HEK293 (cell line): ENCODE results near the gene IL13.

Source experiments
- CTCF ChIA-PET: fragments of 350-600 bp; formaldehyde crosslinking; extraction: SDS; loops from one replicate; lab custom pipeline; 2021; ENCODE audit warnings: antibody characterized with exemption; lab: Yijun Ruan, JAX
- POLR2A ChIA-PET: fragments of 300-600 bp; formaldehyde crosslinking; extraction: SDS; loops from one replicate; lab custom pipeline; 2020; ENCODE audit warnings: antibody characterized with exemption, inconsistent platforms; lab: Yijun Ruan, JAX
- H3K27ac ChIP-seq: fragments of 200-500 bp; sonication (Bioruptor generic); 2 replicates; pipeline ENCODE4 v1.5.1; 2014; ENCODE audit warnings: low read depth, low read length, control low read depth, inconsistent platforms; ENCODE audit errors: extremely low read depth
- H3K36me3 ChIP-seq, 2 experiments: fragments of 200-500 bp in 1 of 2; sonication (Bioruptor generic) in 1 of 2; 1 replicate in 1 of 2; 2 replicates in 1 of 2; pipeline ENCODE4 v1.5.1; 2014 to 2017; ENCODE audit warnings: inconsistent platforms in 2 of 2, low read length in 2 of 2; ENCODE audit not compliant: control insufficient read depth in 2 of 2, insufficient read depth in 1 of 2
- H3K4me1 ChIP-seq: fragments of 200-500 bp; sonication (Bioruptor generic); 2 replicates; pipeline ENCODE4 v1.5.1; 2014; ENCODE audit warnings: mild to moderate bottlenecking, low read length, inconsistent platforms; ENCODE audit not compliant: control insufficient read depth, insufficient read depth
- H3K4me3 ChIP-seq: 2 replicates; pipeline ENCODE4 v1.5.1; 2011; ENCODE audit warnings: low read depth, mild to moderate bottlenecking, control low read depth, low read length, moderate library complexity
- H3K9me3 ChIP-seq: fragments of 200-500 bp; sonication (Bioruptor generic); 2 replicates; pipeline ENCODE4 v1.5.1; 2014; ENCODE audit warnings: low read depth, low read length, inconsistent platforms; ENCODE audit not compliant: control insufficient read depth, insufficient read depth
- GLIS1 ChIP-seq: fragments of 450-650 bp; formaldehyde crosslinking; IDR thresholded peaks from 2 replicates; pipeline ENCODE4 v1.5.1; 2016; ENCODE audit warnings: missing biosample characterization, missing genetic modification characterization
- MEIS1 ChIP-seq: sonication (generic); formaldehyde crosslinking; IDR thresholded peaks from 2 replicates; pipeline ENCODE4 v1.8.1; 2022; ENCODE audit warnings: missing genetic modification reagents, mild to moderate bottlenecking, borderline replicate concordance
- SCRT2 ChIP-seq: fragments of 450-650 bp; formaldehyde crosslinking; IDR thresholded peaks from 2 replicates; pipeline ENCODE4 v1.5.1; 2016; ENCODE audit warnings: missing biosample characterization, missing genetic modification characterization
- SETDB1 ChIP-seq: IDR thresholded peaks from one replicate; pipeline ENCODE4 v1.6.1; 2017; ENCODE audit warnings: mild to moderate bottlenecking, low read length, moderate library complexity, mixed read lengths; ENCODE audit not compliant: insufficient read length
- SP3 ChIP-seq: fragments of 450-650 bp; formaldehyde crosslinking; IDR thresholded peaks from 2 replicates; pipeline ENCODE4 v1.5.1; 2016; ENCODE audit warnings: missing biosample characterization, missing genetic modification characterization
- TCF7L2 ChIP-seq: IDR thresholded peaks from 2 replicates; pipeline ENCODE4 v1.6.1; 2011; ENCODE audit warnings: low read depth, mild to moderate bottlenecking, inconsistent platforms, low read length, moderate library complexity, borderline replicate concordance
- TRIM28 ChIP-seq: IDR thresholded peaks from 2 replicates; pipeline ENCODE4 v1.6.1; 2011; ENCODE audit warnings: low read length, control low read depth, borderline replicate concordance
- YY1 ChIP-seq: fragments of 450-650 bp; formaldehyde crosslinking; IDR thresholded peaks from 2 replicates; pipeline ENCODE4 v1.5.1; 2018; ENCODE audit warnings: missing biosample characterization, missing genetic modification characterization
- ZBTB44 ChIP-seq: fragments of 450-650 bp; IDR thresholded peaks from 2 replicates; pipeline ENCODE4 v1.5.1; 2018; ENCODE audit warnings: missing biosample characterization, mild to moderate bottlenecking, missing genetic modification characterization
- ZFHX2 ChIP-seq: fragments of 450-650 bp; formaldehyde crosslinking; conservative IDR thresholded peaks from 2 replicates; pipeline ENCODE4 v1.5.1; 2016; ENCODE audit warnings: missing biosample characterization, missing genetic modification characterization
- ZNF114 ChIP-seq: fragments of 450-650 bp; formaldehyde crosslinking; IDR thresholded peaks from 2 replicates; pipeline ENCODE4 v1.5.0; 2017; ENCODE audit warnings: missing biosample characterization, missing genetic modification characterization
- ZNF16 ChIP-seq: fragments of 450-650 bp; formaldehyde crosslinking; IDR thresholded peaks from 2 replicates; pipeline ENCODE4 v1.5.1; 2016; ENCODE audit warnings: low read depth, missing biosample characterization, missing genetic modification characterization
- ZNF174 ChIP-seq: fragments of 450-650 bp; formaldehyde crosslinking; IDR thresholded peaks from 2 replicates; pipeline ENCODE4 v1.5.0; 2017; ENCODE audit warnings: missing biosample characterization, mild to moderate bottlenecking, missing genetic modification characterization
- ZNF23 ChIP-seq: fragments of 450-650 bp; formaldehyde crosslinking; IDR thresholded peaks from 2 replicates; pipeline ENCODE4 v1.5.1; 2016; ENCODE audit warnings: missing biosample characterization, missing genetic modification characterization, borderline replicate concordance
- ZNF416 ChIP-seq: fragments of 450-650 bp; formaldehyde crosslinking; IDR thresholded peaks from 2 replicates; pipeline ENCODE4 v1.5.1; 2016; ENCODE audit warnings: missing biosample characterization, missing genetic modification characterization
- ZNF423 ChIP-seq: fragments of 450-650 bp; formaldehyde crosslinking; IDR thresholded peaks from 2 replicates; pipeline ENCODE4 v1.5.1; 2016; ENCODE audit warnings: missing biosample characterization, missing genetic modification characterization
- ZNF48 ChIP-seq: fragments of 450-650 bp; formaldehyde crosslinking; IDR thresholded peaks from 2 replicates; pipeline ENCODE4 v1.5.1; 2016; ENCODE audit warnings: missing biosample characterization, missing genetic modification characterization
- ZNF529 ChIP-seq: fragments of 450-650 bp; formaldehyde crosslinking; IDR thresholded peaks from 2 replicates; pipeline ENCODE4 v1.5.1; 2017; ENCODE audit warnings: missing genetic modification characterization, missing biosample characterization; ENCODE audit not compliant: insufficient replicate concordance
- ZNF600 ChIP-seq: fragments of 450-650 bp; formaldehyde crosslinking; IDR thresholded peaks from 2 replicates; pipeline ENCODE4 v1.5.1; 2016; ENCODE audit warnings: missing biosample characterization, missing genetic modification characterization
- ZNF626 ChIP-seq: fragments of 450-650 bp; sonication (Bioruptor Pico); formaldehyde crosslinking; IDR thresholded peaks from 2 replicates; pipeline ENCODE4 v1.5.1; 2018; ENCODE audit warnings: missing biosample characterization, missing genetic modification characterization, inconsistent platforms
- ZNF791 ChIP-seq: fragments of 450-650 bp; formaldehyde crosslinking; IDR thresholded peaks from 2 replicates; pipeline ENCODE4 v1.5.1; 2016; ENCODE audit warnings: missing biosample characterization, missing genetic modification characterization
- TF ChIP-seq, protein P1 (sequence below): fragments of 450-650 bp; formaldehyde crosslinking; IDR thresholded peaks from 2 replicates; pipeline ENCODE4 v1.5.1; 2016; ENCODE audit warnings: missing biosample characterization, missing genetic modification characterization

IL13 gene

GRCh38 chr5:132627470-132627869, 30.5 kb upstream of the IL13 start (continued):
- TF ChIP-seq ZNF174 (tag by site-specific recombination) (no peak), SETDB1 (no peak), ZNF48 (tag by site-specific recombination) (no peak), YY1 (tag by site-specific recombination) (no peak)

DNA sequence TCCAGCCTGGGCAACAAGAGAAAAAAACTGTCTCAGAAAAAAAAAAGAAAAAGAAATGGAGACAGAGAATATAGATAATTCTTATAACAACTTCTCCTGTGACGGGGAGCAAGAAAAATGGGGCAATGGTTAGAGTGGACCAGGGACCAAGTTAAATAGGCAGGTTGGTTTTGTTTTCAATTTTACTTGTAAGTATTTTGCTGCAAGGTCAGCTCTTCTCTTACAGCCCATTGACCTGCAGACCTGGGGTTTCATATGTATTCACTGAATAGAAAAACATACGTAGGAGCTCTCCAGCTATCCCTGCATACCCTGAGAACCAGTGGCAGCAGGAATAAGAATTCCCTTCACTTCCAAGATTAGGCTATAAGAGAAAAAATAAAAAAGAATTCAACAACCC, 29.2 kb upstream of the IL13 start:
- no peaks in the 10 kb centered on the region for H3K4me1 ChIP-seq
- no peak overlapping the region for H3K27ac ChIP-seq
- no peak overlapping the region for H3K4me3 ChIP-seq
- peaks cover 20 to 43% of the 10 kb centered on the region in 2 experiments for H3K36me3 ChIP-seq
- TF ChIP-seq ZNF416 (tag by site-specific recombination) (no peak), SP3 (tag by site-specific recombination) (no peak), ZBTB44 (tag by site-specific recombination) (no peak), GLIS1 (no peak), ZFHX2 (tag by site-specific recombination) (no peak), ZNF791 (tag by site-specific recombination) (no peak), ZNF423 (tag by site-specific recombination) (no peak), MEIS1 (no peak), ZNF114 (tag by site-specific recombination) (no peak), ZNF23 (tag by site-specific recombination) (no peak), ZNF48 (tag by site-specific recombination) (no peak)
- TF ChIP-seq, protein P1, sequence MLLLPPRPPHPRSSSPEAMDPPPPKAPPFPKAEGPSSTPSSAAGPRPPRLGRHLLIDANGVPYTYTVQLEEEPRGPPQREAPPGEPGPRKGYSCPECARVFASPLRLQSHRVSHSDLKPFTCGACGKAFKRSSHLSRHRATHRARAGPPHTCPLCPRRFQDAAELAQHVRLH (tag by site-specific recombination), result no peak
- CTCF ChIA-PET, result interaction anchor here (1.0 kb wide), 1 partner anchor 11 kb away, joined by 3 read pairs; no protein-coding TSS in a partner anchor
- H3K9me3 ChIP-seq, result no peaks in the 10 kb centered on the region
- POLR2A ChIA-PET, result no interaction called here

DNA sequence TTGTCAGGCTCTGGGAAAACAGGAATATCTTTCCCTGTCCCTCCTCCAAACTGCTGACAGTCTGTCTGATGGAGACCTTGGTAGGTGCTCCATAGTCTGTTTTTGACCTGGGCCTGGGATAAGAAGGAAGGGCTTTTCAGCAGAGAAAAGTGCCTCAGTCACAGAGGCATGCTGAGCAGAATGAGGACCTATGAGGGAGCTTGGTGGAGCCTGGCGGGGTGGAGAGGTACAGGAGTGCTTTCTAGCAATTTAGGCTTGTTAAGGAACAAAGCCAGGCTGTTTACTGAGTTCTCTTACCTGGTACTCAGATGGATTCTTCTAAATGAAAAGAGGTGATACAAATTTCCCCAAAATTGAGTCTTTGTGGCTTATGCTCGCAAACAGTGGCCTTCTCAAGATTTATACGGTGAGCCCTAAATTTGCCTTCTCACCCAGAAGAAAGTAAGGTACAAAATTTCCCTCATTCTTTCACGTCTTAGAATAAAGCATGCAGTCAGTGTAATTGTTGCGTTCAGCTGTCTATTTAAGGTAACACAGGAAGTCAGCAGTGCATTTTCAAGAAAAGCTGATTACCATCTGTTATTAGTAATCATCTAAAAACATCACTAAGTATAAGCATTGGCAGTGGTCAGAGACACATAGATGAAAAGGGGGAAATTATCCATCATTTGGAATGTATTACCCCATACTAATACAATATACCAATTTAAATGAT, 28.6 kb upstream of the IL13 start:
- ChIA-PET POLR2A (no interaction called here), CTCF (interaction anchor here (1.0 kb wide), 1 partner anchor 11 kb away, joined by 3 read pairs; no protein-coding TSS in a partner anchor)
- no peaks in the 10 kb centered on the region for H3K4me1 ChIP-seq
- no peak overlapping the region for H3K4me3 ChIP-seq
- H3K27ac ChIP-seq, result no peak overlapping the region
- H3K36me3 ChIP-seq, result peaks cover 21 to 39% of the 10 kb centered on the region in 2 experiments
- TF ChIP-seq TRIM28, result no peak
- no peak for TF ChIP-seq ZNF600
- TF ChIP-seq ZNF16, result no peak
- no peak for TF ChIP-seq TCF7L2
- TF ChIP-seq ZNF529 (tag by site-specific recombination), result no peak
- TF ChIP-seq ZNF626 (tag by site-specific recombination), result no peak
- TF ChIP-seq ZNF791 (tag by site-specific recombination), result no peak
- TF ChIP-seq SCRT2 (tag by site-specific recombination), result no peak
- no peaks in the 10 kb centered on the region for H3K9me3 ChIP-seq
